ENCODE measurements around the gene FASN.

DNA sequence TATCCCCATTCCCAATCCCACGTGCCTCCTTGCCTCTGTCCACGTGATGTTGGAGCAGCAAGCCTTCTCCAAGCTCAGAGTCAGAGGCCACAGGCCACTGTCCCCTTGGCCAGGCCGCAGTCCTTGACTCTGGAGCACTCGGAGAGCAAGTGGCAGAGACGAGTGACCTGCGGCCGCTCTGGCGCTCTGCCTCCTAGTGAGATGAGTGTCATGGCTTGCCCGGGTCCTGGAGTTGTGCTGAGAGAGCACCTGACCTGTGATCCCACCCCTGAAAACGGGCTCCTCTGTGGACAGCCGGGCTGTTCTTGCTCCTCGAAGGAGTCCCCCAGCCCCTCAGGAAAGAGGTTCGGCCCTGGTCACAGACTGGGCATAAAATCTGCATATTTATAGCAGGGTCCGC is 10.0 kb upstream of the FASN start:
- TF ChIP-seq, protein P1, sequence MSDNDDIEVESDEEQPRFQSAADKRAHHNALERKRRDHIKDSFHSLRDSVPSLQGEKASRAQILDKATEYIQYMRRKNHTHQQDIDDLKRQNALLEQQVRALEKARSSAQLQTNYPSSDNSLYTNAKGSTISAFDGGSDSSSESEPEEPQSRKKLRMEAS (IDR thresholded peaks at IDR 0.05; ENCODE audit: low read depth), result no peak
- no peak for TF ChIP-seq GATA2 (CRISPR knock-in tag; IDR thresholded peaks at IDR 0.05)
- TF ChIP-seq, protein P2, sequence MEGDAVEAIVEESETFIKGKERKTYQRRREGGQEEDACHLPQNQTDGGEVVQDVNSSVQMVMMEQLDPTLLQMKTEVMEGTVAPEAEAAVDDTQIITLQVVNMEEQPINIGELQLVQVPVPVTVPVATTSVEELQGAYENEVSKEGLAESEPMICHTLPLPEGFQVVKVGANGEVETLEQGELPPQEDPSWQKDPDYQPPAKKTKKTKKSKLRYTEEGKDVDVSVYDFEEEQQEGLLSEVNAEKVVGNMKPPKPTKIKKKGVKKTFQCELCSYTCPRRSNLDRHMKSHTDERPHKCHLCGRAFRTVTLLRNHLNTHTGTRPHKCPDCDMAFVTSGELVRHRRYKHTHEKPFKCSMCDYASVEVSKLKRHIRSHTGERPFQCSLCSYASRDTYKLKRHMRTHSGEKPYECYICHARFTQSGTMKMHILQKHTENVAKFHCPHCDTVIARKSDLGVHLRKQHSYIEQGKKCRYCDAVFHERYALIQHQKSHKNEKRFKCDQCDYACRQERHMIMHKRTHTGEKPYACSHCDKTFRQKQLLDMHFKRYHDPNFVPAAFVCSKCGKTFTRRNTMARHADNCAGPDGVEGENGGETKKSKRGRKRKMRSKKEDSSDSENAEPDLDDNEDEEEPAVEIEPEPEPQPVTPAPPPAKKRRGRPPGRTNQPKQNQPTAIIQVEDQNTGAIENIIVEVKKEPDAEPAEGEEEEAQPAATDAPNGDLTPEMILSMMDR (IDR thresholded peaks at IDR 0.05), result no peak
- no peak for TF ChIP-seq YY1 (IDR thresholded peaks at IDR 0.05; ENCODE audit: low read depth)
- TF ChIP-seq, protein P3, sequence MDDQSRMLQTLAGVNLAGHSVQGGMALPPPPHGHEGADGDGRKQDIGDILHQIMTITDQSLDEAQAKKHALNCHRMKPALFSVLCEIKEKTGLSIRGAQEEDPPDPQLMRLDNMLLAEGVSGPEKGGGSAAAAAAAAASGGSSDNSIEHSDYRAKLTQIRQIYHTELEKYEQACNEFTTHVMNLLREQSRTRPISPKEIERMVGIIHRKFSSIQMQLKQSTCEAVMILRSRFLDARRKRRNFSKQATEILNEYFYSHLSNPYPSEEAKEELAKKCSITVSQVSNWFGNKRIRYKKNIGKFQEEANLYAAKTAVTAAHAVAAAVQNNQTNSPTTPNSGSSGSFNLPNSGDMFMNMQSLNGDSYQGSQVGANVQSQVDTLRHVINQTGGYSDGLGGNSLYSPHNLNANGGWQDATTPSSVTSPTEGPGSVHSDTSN (IDR thresholded peaks at IDR 0.05), result no peak
- TF ChIP-seq, protein P4, sequence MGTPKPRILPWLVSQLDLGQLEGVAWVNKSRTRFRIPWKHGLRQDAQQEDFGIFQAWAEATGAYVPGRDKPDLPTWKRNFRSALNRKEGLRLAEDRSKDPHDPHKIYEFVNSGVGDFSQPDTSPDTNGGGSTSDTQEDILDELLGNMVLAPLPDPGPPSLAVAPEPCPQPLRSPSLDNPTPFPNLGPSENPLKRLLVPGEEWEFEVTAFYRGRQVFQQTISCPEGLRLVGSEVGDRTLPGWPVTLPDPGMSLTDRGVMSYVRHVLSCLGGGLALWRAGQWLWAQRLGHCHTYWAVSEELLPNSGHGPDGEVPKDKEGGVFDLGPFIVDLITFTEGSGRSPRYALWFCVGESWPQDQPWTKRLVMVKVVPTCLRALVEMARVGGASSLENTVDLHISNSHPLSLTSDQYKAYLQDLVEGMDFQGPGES (IDR thresholded peaks at IDR 0.05; ENCODE audit: low read depth, low read length), result no peak
- no peak for TF ChIP-seq RAD21 (IDR thresholded peaks at IDR 0.05; ENCODE audit: low read length)
